SW 1271 (cell line): Measurements from ENCODE around the gene FIBCD1.
"Not testable (repeated sequence)": the region's sequence is repeated elsewhere in the genome, so short reads cannot be mapped to it uniquely, and the experiment has no call there.

Source experiments
- DNase-seq, 2 experiments: peaks; one replicate each; lab custom pipeline; 2025; lab: John Stamatoyannopoulos, UW

Gene FIBCD1

DNA sequence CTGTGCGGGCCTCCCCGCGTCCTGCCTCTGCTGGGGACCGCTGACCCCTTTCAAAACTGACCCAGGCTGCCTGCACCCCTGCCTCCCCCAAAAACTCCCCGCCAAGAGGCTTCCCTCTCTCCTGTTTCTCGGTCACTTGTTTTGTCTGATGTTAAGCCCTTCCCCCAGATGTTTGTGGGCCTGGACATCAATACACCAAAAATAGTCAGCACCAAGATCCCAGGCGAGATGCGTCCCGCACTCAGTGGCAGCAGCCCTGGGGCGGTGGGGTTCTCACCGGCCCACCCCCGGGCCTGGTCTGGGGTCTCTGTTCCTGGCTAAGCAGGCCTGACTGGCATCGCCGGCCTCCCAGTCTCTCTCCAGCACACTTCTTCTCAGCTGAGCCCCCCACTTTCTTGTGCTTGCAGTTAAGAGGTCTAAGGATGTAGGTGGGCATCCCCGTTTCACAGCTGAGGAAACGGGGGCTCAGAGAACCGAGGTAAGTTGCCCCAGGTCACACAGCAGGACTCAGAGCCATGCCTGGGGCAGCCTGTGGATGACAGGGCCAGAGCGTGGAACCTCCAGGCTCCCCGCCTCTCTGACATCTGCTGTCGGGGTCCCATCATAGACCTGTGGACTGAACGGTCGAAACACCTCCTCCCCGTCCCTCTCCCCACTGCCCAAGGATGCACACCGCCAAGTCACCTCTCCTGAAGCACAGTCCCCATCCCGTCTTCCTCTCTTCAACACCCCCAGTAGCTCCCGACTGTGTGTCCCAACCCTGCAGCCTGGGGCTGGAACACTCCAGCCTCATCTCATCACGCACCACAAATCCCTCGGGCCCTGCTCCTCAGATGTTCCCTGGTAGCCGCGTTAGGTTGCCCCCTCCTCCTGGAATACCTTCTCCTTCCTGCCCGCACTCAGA, 16.8 kb downstream of the FIBCD1 start:
- DNase-seq: no peak

GRCh38 chr9:130921300-130921988, 17.6 kb downstream of the FIBCD1 start:
- DNase-seq: no peak

DNA sequence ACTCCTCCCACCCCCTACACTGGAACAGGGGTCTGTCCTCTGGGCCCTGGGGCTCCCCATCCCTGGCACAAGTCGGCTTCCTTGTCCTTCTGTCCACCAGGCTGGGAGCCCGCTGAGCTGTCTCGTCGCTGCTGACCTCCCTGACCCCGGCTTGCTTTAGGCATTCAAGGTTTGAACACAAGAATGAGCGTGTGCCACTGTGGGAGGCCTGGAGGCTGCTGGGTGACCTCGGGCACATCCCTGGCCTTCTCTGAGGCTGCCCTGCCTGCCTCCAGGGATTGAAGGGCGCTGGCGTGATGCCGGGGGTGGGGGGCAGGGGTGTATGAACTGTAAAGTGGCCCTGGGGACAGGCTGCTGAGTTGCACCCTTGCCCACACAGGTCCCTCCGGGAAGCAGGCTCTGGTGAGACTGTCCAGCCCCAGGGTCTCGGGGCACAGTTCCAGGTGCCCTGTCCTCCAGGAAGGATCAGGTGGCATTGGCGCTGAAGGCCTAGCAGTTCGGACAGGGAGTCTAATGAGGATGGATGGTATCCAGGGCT, 18.2 kb downstream of the FIBCD1 start:
- no peak for DNase-seq

DNA sequence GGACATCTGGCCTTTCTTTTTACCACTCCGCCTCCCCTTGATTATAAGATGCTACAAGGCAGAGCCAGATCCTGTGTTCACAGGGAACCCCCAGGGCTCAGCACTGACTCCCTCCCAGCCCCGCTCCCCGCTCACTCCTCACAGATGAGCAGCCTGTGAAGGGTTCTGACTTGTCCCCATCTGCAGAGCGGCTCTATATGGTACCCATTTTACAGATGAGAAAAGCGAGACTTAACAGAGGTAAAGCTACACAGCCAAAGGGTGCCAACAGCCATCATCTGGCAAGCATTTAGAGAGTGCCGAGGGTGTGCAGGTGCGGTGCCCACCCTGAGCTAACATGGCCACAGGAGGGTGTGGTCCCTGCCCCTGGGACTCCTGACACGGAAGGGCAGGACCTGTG, 18.8 kb downstream of the FIBCD1 start:
- DNase-seq: no peak

- no peak for DNase-seq
These were observed 19.4 kb downstream of the FIBCD1 start for GRCh38 chr9:130919559-130920145.

DNA sequence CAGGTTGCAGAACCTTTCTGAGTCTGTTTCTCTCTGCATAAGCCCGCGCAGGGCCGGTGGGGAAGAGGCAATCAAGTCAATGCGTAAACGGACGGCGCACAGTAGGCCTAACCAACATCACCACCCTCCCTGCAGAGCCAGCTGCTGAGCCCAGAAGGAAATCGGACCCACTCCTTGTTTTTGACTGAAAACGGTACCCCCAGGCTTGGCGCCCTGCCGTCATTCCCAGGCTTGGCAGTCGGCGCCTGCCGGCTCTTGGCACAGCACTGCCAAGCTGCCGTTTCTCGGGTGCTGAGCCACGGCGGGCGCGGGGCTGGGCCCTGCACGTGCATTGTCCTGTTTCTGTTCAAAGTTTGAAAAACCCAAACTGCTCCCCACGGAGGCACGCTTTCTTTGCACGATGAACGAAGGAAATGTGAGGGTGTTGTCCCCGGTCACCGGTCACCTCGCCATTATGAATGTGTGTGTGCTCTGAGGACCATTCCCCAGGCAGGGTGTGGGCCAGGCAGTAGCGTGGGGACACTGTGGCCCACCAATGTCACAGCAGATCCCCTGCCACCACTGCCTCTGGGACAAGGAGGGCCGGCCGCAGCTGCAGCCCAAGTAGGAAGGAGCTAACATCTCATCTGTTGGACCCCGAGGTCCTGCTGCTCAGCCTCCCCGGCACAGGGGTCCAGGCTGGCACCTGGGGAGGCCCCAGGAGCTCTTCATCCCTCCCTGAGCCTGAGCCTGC, 20.1 kb downstream of the FIBCD1 start:
- DNase-seq: no peak

DNA sequence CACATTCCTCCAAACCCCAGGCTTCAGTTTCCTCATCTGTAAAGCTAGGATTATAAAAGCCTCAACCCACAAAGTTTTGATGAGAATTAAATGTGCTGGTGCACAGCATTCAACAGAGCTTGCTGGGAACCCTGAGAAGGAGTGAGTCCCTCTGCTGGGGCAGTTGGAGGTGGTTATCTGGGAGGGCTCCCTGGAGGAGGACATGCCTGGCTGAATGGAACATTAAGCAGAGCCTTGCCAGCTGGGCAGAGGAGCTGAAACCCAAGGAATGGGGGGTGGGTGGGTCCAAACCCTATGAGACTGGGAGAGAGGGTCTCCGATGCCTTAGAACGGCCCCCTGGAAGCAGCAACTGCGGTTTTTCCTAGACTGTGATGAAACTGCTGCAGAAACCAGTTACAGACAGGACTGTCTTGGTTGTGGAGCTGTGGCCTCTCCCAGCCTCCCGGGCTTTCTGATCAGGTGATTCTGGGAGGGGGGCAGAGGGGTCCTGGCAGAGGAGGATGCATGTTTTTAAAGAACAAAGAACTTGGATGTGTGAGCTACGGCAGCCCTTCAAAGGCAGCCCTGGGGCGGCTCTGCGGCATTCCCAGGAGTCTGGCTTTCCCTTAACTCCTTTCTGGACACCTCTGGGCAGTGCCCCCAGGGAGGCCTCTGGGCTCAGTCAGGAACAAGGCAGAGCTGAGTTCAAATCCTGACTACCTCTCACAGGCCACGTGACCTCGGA, 20.8 kb downstream of the FIBCD1 start:
- no peak for DNase-seq

DNA sequence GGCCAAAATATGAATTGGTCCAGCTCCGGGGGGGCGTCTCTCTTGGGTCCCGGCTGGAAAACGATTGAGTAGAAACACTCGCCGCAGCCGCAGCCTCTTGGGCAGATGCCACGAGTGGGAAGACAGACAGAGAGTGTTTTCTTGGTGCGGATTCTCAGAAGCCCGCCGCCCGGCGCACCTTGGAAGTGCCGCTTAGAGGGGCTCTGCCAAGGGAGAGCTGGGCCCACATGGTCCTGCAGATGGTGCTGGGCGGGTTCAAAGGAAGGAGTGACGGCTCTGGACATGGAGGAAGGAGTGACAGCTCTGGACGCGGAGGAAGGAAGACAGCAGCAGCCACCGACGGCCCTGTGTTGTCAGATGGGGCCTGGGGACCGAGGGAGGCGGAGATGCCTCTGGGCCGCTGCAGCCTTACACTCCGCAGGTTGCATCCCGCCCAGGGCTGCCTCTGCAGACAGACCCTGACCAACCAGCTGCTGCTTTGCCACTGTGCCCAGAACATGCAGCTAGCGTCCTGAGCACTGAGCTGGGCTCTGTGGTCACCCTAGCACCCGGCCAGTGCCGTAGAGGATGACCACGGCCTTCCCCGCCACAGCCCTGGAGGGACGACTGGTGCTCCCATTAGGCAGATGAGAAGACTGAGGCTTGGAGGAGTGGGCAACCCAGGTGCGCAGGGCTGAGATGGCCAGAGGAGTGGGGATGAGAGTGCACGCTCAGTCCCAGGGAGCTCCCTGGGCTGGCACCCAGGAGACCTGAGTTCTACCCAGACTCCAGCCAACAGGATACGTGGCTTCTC, 21.7 kb downstream of the FIBCD1 start:
- no peak for DNase-seq

DNA sequence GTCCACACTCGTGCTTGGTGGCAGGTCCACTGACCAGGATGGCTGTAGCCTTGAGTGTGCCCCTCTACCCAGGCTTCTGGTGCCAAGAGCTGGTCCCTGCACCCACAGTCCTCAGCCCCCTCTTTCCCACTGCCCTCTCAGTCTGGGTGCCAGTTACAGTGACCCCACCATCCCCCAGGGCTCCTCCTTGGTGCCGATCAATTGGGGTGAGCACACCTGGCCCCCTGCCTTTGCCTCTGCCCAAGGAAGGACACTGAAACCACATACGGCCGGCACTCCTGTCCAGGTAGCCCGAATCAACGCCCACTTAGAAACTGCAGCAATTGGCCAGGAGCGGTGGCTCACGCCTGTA, 24.0 kb downstream of the FIBCD1 start:
- no peak for DNase-seq

DNA sequence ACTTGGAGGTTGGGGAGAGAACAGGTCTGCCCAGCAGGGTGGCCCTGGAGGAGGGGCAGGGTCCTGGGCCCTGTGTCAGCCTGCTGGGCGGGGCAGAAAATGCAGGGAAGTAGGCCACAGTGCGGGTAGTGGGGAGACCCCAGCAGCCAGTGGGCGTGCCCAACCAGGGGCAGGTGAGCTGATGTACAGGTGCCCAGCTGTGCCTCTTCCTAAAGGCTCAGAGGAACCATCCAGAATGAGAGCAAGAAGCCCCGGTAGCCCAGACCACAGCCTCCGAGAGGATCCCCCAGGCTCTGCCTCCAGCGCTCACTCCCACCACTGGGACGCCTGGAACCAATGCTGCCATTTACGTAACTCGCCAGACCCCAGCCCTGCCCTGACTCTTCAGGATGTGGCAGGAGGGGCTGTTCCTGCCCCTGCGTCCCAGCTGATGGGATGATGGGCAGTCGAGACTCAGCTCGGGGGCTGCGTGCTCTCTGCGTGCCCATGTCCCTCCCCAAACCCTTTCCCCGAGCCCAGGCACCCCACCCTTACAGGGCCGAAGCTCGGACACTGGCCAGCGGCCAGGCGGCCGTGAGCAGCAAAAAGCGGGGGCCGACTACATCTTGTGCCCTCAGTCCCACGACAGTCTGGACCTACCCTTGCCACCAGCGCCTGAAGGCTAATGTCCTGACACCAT, 24.5 kb downstream of the FIBCD1 start:
- no peak for DNase-seq

GRCh38 chr9:130913599-130914416, 25.2 kb downstream of the FIBCD1 start:
- DNase-seq: no peak

GRCh38 chr9:130912932-130913598, 26.0 kb downstream of the FIBCD1 start:
- DNase-seq: no peak

GRCh38 chr9:130911254-130912049, 27.6 kb downstream of the FIBCD1 start:
- DNase-seq: no peak

GRCh38 chr9:130910670-130911069, 28.4 kb downstream of the FIBCD1 start:
- DNase-seq: not testable (repeated sequence)

- not testable (repeated sequence) for DNase-seq
These were observed 29.0 kb downstream of the FIBCD1 start for GRCh38 chr9:130910041-130910440.

- DNase-seq: no peak
These were observed 30.1 kb downstream of the FIBCD1 start for GRCh38 chr9:130908878-130909355.

DNA sequence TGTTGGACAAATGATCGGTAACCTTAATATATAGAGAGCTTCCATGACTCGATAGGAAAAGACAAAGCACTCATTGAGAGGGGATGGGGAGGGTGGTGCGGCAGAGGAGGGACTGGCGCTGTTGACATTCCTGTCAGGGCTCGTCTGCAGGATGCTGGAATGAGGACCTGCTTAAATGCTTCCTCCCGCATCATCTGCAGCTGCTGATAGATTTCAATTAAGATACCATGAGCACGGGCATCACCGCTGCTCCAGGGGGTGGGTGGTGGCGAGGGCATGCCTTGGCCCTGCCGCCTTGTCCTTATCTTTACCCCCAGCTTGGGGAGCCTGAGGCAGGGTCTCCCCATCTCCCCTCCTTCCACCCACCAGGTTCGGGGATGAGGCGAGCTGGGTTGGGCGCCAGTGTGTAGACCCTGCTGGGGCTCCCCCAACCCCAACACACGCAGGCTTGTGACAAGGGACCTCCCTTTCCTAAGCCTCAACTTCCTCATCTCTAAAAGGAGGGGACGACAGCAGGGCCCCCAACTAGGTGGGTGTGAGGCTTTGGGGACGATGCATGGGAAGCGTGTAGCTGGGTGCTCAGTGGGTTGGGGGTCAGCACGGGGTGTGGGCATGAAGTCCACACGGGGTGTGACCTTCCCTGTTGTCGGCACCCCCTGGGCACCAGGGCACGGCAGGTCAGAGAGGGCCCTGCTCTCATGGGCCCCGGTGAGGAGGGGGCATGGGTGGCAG, 30.7 kb downstream of the FIBCD1 start:
- no peak for DNase-seq
